Measurements from ENCODE around the gene ZSWIM9.

GRCh38 chr19:48148576-48148975 lies 21.9 kb upstream of the ZSWIM9 start:
- TF ChIP-seq POLR2A (IDR thresholded peaks at IDR 0.05) (no peak), CTCF (IDR thresholded peaks at IDR 0.05 in 4 of 5, conservative IDR thresholded peaks at IDR 0.05 in 1 of 5) (no peak)
